GM23248 (cell line): ENCODE data around the gene UBTD1.

ENCODE experiments used
- EZH2 ChIP-seq: fragments of 200-600 bp; sonication (generic); IDR thresholded peaks from 2 replicates; pipeline ENCODE4 v1.6.1; 2018; ENCODE audit warnings: antibody characterized with exemption, mild to moderate bottlenecking; ENCODE audit not compliant: insufficient read depth, poor library complexity, severe bottlenecking
- EZH2phosphoT487 ChIP-seq: fragments of 200-600 bp; sonication (generic); IDR thresholded peaks from 2 replicates; pipeline ENCODE4 v1.6.1; 2018; ENCODE audit warnings: antibody characterized with exemption, moderate library complexity, mild to moderate bottlenecking, low read depth; ENCODE audit not compliant: insufficient read depth

GRCh38 chr10:97582169-97582568 is 83.4 kb downstream of the UBTD1 start:
- no peak for TF ChIP-seq EZH2
- TF ChIP-seq EZH2phosphoT487: no peak
